ENCODE measurements around the gene RNF213.

DNA sequence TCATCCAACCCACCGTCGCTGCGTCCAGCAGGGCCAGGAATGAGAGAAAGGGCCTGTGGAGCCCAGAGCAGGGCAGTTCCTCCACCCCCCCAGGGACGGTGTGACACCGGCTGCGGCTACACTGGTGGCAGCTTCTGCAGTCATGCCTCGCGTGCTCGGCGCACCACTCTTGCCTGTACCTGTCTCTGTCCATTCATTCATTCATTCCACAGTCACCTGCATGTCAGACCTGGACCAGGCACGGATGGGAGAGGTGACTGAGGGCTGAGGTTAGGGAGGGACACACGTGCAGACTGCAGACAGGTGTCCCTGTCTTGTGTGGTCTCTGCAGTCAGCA lies 181.6 kb downstream of the RNF213 start:
- TF ChIP-seq, protein P1, sequence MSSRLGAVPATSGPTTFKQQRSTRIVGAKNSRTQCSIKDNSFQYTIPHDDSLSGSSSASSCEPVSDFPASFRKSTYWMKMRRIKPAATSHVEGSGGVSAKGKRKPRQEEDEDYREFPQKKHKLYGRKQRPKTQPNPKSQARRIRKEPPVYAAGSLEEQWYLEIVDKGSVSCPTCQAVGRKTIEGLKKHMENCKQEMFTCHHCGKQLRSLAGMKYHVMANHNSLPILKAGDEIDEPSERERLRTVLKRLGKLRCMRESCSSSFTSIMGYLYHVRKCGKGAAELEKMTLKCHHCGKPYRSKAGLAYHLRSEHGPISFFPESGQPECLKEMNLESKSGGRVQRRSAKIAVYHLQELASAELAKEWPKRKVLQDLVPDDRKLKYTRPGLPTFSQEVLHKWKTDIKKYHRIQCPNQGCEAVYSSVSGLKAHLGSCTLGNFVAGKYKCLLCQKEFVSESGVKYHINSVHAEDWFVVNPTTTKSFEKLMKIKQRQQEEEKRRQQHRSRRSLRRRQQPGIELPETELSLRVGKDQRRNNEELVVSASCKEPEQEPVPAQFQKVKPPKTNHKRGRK (CRISPR knock-in tag; IDR thresholded peaks at IDR 0.05; ENCODE audit: borderline replicate concordance) = no peak
- TF ChIP-seq, protein P2, sequence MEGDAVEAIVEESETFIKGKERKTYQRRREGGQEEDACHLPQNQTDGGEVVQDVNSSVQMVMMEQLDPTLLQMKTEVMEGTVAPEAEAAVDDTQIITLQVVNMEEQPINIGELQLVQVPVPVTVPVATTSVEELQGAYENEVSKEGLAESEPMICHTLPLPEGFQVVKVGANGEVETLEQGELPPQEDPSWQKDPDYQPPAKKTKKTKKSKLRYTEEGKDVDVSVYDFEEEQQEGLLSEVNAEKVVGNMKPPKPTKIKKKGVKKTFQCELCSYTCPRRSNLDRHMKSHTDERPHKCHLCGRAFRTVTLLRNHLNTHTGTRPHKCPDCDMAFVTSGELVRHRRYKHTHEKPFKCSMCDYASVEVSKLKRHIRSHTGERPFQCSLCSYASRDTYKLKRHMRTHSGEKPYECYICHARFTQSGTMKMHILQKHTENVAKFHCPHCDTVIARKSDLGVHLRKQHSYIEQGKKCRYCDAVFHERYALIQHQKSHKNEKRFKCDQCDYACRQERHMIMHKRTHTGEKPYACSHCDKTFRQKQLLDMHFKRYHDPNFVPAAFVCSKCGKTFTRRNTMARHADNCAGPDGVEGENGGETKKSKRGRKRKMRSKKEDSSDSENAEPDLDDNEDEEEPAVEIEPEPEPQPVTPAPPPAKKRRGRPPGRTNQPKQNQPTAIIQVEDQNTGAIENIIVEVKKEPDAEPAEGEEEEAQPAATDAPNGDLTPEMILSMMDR (IDR thresholded peaks at IDR 0.05) = no peak
- no peak for TF ChIP-seq SP1 (CRISPR knock-in tag; conservative IDR thresholded peaks at IDR 0.05)
- TF ChIP-seq TEAD4 (CRISPR knock-in tag; IDR thresholded peaks at IDR 0.05) = no peak
- TF ChIP-seq, protein P3, sequence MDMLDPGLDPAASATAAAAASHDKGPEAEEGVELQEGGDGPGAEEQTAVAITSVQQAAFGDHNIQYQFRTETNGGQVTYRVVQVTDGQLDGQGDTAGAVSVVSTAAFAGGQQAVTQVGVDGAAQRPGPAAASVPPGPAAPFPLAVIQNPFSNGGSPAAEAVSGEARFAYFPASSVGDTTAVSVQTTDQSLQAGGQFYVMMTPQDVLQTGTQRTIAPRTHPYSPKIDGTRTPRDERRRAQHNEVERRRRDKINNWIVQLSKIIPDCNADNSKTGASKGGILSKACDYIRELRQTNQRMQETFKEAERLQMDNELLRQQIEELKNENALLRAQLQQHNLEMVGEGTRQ (CRISPR knock-in tag; IDR thresholded peaks at IDR 0.05) = no peak
- no peak for TF ChIP-seq CREB1 (CRISPR knock-in tag; IDR thresholded peaks at IDR 0.05)
- TF ChIP-seq, protein P4, sequence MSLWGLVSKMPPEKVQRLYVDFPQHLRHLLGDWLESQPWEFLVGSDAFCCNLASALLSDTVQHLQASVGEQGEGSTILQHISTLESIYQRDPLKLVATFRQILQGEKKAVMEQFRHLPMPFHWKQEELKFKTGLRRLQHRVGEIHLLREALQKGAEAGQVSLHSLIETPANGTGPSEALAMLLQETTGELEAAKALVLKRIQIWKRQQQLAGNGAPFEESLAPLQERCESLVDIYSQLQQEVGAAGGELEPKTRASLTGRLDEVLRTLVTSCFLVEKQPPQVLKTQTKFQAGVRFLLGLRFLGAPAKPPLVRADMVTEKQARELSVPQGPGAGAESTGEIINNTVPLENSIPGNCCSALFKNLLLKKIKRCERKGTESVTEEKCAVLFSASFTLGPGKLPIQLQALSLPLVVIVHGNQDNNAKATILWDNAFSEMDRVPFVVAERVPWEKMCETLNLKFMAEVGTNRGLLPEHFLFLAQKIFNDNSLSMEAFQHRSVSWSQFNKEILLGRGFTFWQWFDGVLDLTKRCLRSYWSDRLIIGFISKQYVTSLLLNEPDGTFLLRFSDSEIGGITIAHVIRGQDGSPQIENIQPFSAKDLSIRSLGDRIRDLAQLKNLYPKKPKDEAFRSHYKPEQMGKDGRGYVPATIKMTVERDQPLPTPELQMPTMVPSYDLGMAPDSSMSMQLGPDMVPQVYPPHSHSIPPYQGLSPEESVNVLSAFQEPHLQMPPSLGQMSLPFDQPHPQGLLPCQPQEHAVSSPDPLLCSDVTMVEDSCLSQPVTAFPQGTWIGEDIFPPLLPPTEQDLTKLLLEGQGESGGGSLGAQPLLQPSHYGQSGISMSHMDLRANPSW (CRISPR knock-in tag; conservative IDR thresholded peaks at IDR 0.05; ENCODE audit: low read depth) = no peak
- TF ChIP-seq, protein P5, sequence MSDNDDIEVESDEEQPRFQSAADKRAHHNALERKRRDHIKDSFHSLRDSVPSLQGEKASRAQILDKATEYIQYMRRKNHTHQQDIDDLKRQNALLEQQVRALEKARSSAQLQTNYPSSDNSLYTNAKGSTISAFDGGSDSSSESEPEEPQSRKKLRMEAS (CRISPR knock-in tag; IDR thresholded peaks at IDR 0.05) = no peak
- TF ChIP-seq, protein P6, sequence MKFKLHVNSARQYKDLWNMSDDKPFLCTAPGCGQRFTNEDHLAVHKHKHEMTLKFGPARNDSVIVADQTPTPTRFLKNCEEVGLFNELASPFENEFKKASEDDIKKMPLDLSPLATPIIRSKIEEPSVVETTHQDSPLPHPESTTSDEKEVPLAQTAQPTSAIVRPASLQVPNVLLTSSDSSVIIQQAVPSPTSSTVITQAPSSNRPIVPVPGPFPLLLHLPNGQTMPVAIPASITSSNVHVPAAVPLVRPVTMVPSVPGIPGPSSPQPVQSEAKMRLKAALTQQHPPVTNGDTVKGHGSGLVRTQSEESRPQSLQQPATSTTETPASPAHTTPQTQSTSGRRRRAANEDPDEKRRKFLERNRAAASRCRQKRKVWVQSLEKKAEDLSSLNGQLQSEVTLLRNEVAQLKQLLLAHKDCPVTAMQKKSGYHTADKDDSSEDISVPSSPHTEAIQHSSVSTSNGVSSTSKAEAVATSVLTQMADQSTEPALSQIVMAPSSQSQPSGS (CRISPR knock-in tag; IDR thresholded peaks at IDR 0.05; ENCODE audit: borderline replicate concordance, low read depth) = no peak

All from WTC11 (cell line).